Activated T-helper 1 cell treated with Interleukin-2 at 50 U/mL for 16 hours (primary cell): Measurements from ENCODE around the gene NUDT21.
"Not testable (repeated sequence)": the region's sequence is repeated elsewhere in the genome, so short reads cannot be mapped to it uniquely, and the experiment has no call there.

ENCODE experiments used
- DNase-seq: peaks from one replicate; pipeline ENCODE4 v3.0.0-alpha.2; 2020; ENCODE audit warnings: low read depth

The NUDT21 gene

DNA sequence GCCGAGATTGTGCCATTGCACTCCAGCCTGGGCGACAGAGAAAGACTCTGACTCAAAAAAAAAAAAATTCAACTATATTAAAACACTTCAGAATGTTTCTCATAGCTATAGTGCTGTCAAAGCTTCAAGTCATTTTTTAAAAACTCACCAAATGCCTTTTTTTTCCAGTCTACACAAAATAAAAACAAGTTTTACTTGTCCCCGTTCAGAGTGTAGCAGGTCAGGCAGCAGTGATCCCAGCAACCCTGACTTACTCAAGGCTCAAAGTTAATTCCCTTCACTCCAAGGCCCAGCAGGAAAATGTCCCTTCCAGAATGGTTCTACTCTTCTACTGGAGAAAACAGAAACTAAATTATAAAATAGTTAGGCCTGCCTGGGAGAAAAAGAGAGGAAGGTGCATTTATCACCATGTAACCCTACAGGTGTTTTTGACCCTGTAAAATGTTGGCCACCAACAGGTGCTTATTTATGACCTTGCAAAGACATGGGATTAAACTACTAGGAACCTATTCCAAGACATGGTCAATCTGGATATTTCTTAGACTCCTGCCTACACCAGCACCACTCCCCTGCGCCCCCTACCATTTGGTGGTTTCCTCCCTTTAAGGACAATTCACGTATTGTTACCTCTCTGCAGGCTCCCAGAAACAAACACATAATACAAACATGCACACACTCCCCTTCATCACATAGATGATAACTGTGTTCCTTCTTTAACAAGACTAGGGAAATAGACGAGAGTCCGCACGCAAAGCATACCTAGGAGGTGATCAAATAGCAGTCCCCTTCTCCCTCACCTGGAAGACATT is 31.2 kb downstream of the NUDT21 start:
- DNase-seq, result no peak

DNA sequence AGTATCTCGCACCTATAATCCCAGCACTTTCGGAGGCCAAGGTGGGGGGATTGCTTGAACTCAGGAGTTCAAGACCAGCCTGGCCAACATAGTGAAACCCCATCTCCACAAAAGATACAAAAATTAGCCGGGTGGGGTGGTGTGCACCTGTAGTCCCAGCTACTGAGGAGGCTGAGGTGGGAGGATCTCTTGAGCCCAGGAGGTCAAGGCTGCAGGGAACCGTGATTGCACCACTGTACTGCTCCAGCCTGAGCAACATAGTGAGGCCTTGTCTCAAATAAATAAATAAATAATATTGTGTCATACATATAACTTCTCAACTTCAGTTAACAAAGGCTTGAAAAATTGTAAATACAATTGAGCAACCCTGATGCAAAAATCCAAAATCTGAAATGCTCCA is 34.0 kb downstream of the NUDT21 start:
- DNase-seq, result no peak

GRCh38 chr16:56415875-56416274 is 35.3 kb downstream of the NUDT21 start:
- no peak for DNase-seq

DNA sequence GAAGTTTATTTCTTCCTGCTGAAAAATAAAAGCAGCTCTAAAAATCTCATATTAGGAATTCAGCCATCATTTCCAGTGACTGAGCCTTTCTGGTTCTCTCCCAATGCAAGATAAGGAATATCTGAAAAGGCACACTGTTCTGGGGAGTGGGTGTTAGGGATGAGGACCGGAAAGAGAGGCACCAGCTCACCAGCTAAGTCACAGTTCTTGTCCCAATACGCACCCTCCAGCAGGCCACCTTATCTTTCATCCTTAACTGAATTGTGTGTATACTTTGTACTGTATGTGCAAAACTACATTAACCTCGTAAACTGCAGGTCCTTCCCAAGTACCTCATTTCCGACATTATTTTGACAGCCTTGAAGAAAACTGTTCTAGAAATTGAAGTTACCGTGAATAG is 36.8 kb downstream of the NUDT21 start:
- DNase-seq, result no peak

GRCh38 chr16:56413381-56413780 is 37.8 kb downstream of the NUDT21 start:
- no peak for DNase-seq

- no peak for DNase-seq
Measured at GRCh38 chr16:56411624-56412023, 39.5 kb downstream of the NUDT21 start.

DNA sequence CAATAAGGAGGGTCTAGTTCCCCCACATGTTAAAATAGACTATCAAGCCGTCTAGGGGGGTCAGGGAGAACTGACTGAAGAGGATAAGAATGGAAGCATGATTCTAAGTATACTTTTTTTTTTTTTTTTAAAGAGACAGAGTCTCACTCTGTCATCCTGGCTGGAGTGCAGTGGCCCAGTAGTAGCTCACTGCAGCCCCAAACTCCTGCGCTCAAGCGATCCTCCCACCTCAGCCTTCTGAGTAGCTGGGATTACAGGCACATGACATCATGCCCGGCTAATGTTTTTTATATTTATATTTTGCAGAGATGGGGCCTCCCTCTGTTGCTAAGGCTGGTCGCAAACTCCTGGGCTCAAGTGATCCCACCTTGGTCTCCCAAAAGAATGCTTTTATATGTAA is 40.0 kb downstream of the NUDT21 start:
- DNase-seq, result no peak

DNA sequence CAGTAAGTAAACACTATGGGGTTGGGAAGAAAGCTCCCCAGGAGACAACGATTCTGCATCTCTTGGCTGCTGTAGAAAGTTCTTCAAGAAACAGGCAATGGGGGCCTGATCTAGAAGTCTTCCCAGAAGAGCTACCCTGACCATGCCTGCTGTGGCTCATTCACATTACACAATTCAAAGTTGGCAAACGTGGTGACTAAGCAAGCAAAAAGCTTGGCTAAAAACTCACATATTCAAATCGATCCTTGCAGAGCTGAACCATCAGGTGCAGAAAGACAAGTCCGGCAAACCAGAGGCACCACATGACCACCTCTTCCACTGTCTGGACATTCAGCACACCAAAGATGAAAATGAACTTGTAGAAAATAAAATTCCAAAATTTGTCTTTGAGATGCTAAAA is 41.9 kb downstream of the NUDT21 start:
- no peak for DNase-seq

DNA sequence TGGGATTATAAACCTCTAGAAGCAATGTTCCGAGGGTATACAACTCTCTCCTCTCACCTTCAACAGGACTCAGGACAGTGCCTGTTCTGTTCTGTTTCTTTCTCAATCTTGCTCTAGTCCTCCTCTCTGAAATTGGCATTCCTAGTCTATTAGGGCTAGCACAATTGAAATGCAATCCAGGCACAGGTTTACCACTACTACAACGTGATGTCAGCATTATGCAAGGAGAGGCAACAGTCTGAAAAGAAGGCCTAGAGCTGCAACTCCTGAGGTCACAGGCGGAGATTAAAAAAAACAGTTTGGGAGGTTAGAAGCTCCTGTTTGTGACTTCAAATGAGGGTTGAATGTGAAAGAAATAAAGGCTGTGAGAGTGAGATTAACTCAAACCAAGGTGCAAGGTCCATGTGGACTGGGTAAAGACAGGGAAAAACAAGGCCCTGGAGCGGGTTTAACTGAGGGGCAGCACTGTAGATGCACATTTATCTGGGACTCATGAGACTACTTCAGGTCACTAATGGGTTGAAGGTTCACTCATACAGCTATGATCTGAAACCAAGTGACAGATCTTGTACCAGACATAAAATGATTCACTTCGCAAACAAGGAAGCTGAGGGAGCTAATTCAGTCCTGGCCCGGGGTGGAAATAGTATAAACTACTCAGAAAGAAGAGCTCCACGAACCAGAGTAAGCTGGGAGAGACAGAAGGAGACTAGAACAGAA is 42.6 kb downstream of the NUDT21 start:
- no peak for DNase-seq

DNA sequence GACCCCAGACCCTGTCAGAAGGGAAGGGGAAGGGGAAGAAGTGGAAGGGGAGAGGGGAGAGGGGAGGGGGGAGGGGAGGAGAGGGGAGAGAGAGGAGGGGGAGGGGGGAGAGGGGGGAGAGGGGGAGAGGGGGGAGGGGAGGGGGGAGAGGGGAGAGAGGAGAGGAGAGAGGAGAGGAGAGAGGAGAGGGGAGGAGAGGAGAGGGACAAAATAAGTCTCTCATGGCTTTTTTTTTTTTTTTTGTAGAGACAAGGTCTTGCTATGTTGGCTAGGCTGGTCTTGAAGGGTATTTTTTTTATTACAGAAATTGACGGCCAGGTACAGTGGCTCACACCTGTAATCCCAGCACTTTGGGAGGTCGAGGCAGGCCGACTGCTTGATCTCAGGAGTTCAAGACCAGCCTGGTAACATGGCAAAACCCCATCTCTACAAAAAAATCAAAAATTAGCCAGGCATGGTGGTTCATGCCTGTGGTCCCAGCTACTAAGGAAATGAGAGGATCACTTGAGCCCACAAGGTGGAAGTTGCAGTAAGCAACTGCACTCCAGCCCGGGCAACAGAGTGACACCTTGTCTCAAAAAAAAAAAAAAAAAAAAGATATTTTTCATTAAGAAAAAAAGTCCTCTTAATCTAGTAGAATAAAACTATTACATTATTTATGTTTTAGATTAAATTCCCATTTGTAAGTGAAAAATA is 45.0 kb downstream of the NUDT21 start:
- DNase-seq, result no peak

GRCh38 chr16:56401482-56401881 is 49.6 kb downstream of the NUDT21 start:
- DNase-seq, result no peak

DNA sequence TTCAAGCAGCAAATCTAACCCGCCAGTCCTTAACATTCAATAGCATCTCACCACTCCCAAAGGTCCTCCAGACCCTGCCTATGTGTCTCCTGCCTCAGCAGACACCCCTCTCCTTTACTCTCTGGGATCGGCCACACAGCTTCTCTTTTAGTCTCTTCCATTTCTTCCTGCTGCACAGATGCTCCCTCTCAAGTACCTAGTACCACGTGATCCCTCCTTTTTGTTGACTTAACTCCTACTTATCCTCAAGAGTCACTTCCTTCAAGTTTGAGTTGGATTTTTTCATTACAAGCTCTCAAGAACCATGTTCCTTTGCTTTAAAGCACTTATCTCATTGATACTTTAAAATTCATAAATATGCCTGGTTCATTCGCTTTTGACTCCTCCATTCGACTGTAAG is 50.7 kb downstream of the NUDT21 start:
- no peak for DNase-seq

DNA sequence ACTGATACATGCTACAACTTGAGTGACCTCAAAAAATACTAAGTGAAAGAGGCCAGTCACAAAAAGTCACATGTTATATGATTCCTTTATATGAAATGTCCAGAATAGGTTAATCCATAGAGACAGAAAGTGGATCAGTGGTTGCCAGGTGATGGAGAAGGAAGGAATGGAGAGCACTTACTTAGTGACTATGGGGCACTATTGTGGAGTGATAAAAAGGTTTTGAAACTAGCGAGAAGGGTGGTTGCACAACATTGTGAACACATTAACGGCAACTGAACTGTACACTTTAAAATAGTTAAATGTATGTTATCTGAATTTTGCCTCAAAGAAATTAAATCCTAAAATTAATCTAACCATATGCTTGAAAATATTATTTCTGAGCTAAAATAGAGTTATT is 51.6 kb downstream of the NUDT21 start:
- no peak for DNase-seq

GRCh38 chr16:56399047-56399446 is 52.1 kb downstream of the NUDT21 start:
- no peak for DNase-seq

- not testable (repeated sequence) for DNase-seq
Measured at GRCh38 chr16:56396724-56397123, 54.4 kb downstream of the NUDT21 start.

GRCh38 chr16:56389554-56389953 is 61.6 kb downstream of the NUDT21 start:
- no peak for DNase-seq

- DNase-seq, result no peak
Measured at GRCh38 chr16:56388209-56388608, 62.9 kb downstream of the NUDT21 start.

- no peak for DNase-seq
Measured at GRCh38 chr16:56387396-56387795, 63.7 kb downstream of the NUDT21 start.

- no peak for DNase-seq
Measured at GRCh38 chr16:56384074-56384721, 66.9 kb downstream of the NUDT21 start.

GRCh38 chr16:56382901-56383355 is 68.2 kb downstream of the NUDT21 start:
- no peak for DNase-seq

DNA sequence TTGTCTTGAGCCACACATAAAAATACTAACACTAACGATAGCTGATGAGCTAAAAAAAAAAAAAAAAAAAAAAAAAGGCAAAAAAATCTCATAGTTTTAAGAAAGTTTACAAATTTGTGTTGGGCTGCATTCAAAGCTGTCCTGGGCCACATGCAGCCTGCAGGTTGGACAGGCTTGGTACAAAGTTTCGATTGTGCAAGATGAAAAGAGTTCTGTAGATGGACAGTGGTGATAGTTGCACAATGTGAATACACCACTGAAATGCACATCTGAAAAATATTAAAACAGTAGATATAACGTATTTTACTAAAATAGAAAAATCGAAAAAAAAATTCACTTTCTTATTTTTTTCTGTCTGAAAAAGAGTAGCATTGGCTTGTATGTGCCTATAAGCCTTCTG is 68.7 kb downstream of the NUDT21 start:
- DNase-seq, result no peak

DNA sequence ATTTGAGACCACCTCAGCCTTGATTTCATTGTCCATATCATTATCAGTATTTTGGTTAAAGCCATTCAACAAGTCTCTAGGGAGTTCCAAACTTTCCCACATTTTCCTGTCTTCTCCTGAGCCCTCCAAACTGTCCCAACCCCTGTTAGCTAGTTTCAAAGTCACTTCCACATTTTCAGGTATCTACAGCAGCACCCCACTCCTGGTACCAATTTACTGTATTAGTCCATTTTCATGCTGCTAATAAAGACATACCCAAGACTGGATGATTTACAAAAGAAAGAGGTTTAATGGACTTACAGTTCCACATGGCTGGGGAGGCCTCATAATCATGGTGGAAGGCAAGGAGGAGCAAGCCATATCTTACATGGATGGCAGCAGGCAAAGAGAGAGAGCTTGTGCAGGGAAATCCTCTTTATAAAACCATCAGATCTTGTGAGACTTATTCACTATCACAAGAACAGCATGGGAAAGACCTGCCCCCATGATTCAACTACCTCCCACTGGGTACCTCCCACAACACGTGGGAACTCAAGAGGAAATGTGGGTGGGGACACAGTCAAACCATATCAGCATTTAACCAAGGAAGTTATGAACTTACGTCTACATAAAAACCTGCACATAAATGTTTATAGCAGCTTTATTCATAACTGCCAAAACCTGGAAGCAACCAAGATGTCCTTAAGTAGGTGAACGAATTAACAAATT is 70.2 kb downstream of the NUDT21 start:
- DNase-seq, result not testable (repeated sequence)
